Mesendoderm (in vitro differentiated cells): ENCODE results near the gene KCNG3.
A peak's percentile ranks its signal among the peaks of the same experiment; 100 is the strongest.

ENCODE experiments used
- DNase-seq: peaks from one replicate; pipeline ENCODE4 v3.0.0; 2013
- H2AK5ac ChIP-seq: 2 replicates; pipeline ENCODE4 v1.6.1; 2013; ENCODE audit warnings: low read length, inconsistent platforms
- H2BK120ac ChIP-seq: 2 replicates; pipeline ENCODE4 v1.6.1; 2013; ENCODE audit warnings: low read depth, mild to moderate bottlenecking, low read length, moderate library complexity, mixed read lengths
- H2BK15ac ChIP-seq: replicated peaks from 2 replicates; pipeline ENCODE4 v1.6.1; 2013; ENCODE audit warnings: low read depth, mild to moderate bottlenecking, moderate library complexity
- H2BK5ac ChIP-seq: 2 replicates; pipeline ENCODE4 v1.6.1; 2013; ENCODE audit warnings: low read length, inconsistent platforms
- H3K18ac ChIP-seq: 2 replicates; pipeline ENCODE4 v1.6.1; 2013; ENCODE audit warnings: mild to moderate bottlenecking, low read length, mixed read lengths
- H3K23ac ChIP-seq: one replicate; pipeline ENCODE4 v1.6.1; 2013; ENCODE audit warnings: low read length
- H3K27ac ChIP-seq: 2 replicates; pipeline ENCODE4 v1.5.1; 2013; ENCODE audit warnings: low read depth, mild to moderate bottlenecking, inconsistent platforms, low read length, moderate library complexity
- H3K27me3 ChIP-seq: 2 replicates; pipeline ENCODE4 v1.6.1; 2013; ENCODE audit warnings: low read length, control low read depth, mild to moderate bottlenecking, inconsistent platforms; ENCODE audit not compliant: insufficient read depth, poor library complexity
- H3K36me3 ChIP-seq: 2 replicates; pipeline ENCODE4 v1.6.1; 2013; ENCODE audit warnings: low read length, inconsistent platforms; ENCODE audit not compliant: control insufficient read depth, insufficient read depth
- H3K4ac ChIP-seq: one replicate; pipeline ENCODE4 v1.6.1; 2013; ENCODE audit warnings: low read depth, mild to moderate bottlenecking, low read length, moderate library complexity
- H3K4me1 ChIP-seq: 2 replicates; pipeline ENCODE4 v1.6.1; 2013; ENCODE audit warnings: low read depth, low read length, inconsistent platforms; ENCODE audit not compliant: control insufficient read depth
- H3K4me2 ChIP-seq: 2 replicates; pipeline ENCODE4 v1.6.1; 2013; ENCODE audit warnings: low read length
- H3K4me3 ChIP-seq: 2 replicates; pipeline ENCODE4 v1.5.1; 2013; ENCODE audit warnings: mild to moderate bottlenecking, low read length
- H3K56ac ChIP-seq: one replicate; pipeline ENCODE4 v1.6.1; 2013; ENCODE audit warnings: low read length
- H3K79me1 ChIP-seq: 2 replicates; pipeline ENCODE4 v1.6.1; 2013; ENCODE audit warnings: low read length, inconsistent platforms
- H3K79me2 ChIP-seq: 2 replicates; pipeline ENCODE4 v1.6.1; 2013; ENCODE audit warnings: mild to moderate bottlenecking, low read length; ENCODE audit not compliant: control insufficient read depth, insufficient read depth
- H3K9ac ChIP-seq: 2 replicates; pipeline ENCODE4 v1.6.1; 2013; ENCODE audit warnings: low read length, inconsistent platforms
- H4K5ac ChIP-seq: one replicate; pipeline ENCODE4 v1.6.1; 2013; ENCODE audit warnings: low read length
- H4K8ac ChIP-seq: one replicate; pipeline ENCODE4 v1.6.1; 2013; ENCODE audit warnings: low read depth, mild to moderate bottlenecking, control low read depth, low read length, moderate library complexity
- WGBS: extraction: QIAGEN DNeasy Blood & Tissue Kit; methylation state at CpG from one replicate; pipeline ENCODE4 v1.1.7; 2013; ENCODE audit warnings: low lambda C conversion rate, missing lambda C conversion rate; ENCODE audit not compliant: insufficient coverage; ENCODE audit errors: extremely low coverage; 5-methylcytosine and 5-hydroxymethylcytosine counted together

Gene KCNG3

GRCh38 chr2:42494355-42495233 is 812 bp upstream of the KCNG3 start:
- peak overlapping the region; percentile 57 for H3K23ac ChIP-seq
- no peak overlapping the region for H4K8ac ChIP-seq
- H3K27ac ChIP-seq, result no peak overlapping the region
- peak overlapping the region; percentile 70 for H3K4me2 ChIP-seq
- WGBS, result no CpG with 5 or more reads among the region's 65 CpGs
- no peaks in the 10 kb centered on the region for H3K4me1 ChIP-seq
- no peak overlapping the region for H2BK15ac ChIP-seq
- H4K5ac ChIP-seq, result no peak overlapping the region
- no peaks in the 10 kb centered on the region for H3K27me3 ChIP-seq
- H2BK5ac ChIP-seq, result no peak overlapping the region
- H3K79me1 ChIP-seq, result no peaks in the 10 kb centered on the region
- peak overlapping the region; percentile 89 for H3K56ac ChIP-seq
- H3K79me2 ChIP-seq, result peaks cover 23% of the 10 kb centered on the region
- H3K4ac ChIP-seq, result peak overlapping the region; percentile 73
- DNase-seq, result peak; percentile 96
- peak overlapping the region; percentile 28 for H3K4me3 ChIP-seq
- H3K18ac ChIP-seq, result peak overlapping the region; percentile 81
- H2BK120ac ChIP-seq, result no peak overlapping the region
- H3K9ac ChIP-seq, result peak overlapping the region; percentile 67
- H2AK5ac ChIP-seq, result no peak overlapping the region
- H3K36me3 ChIP-seq, result no peaks in the 10 kb centered on the region

- Histone ChIP-seq H2BK5ac (no peak overlapping the region), H3K27ac (no peak overlapping the region), H3K4me2 (peak overlapping the region; percentile 81), H3K27me3 (no peaks in the 10 kb centered on the region), H2BK120ac (no peak overlapping the region), H3K9ac (peak overlapping the region; percentile 67), H3K36me3 (no peaks in the 10 kb centered on the region), H3K4me3 (peak overlapping the region; percentile 41), H2AK5ac (no peak overlapping the region), H4K8ac (no peak overlapping the region), H3K4me1 (no peaks in the 10 kb centered on the region), H3K23ac (peak overlapping the region; percentile 73), H3K79me2 (peaks cover 32% of the 10 kb centered on the region), H3K79me1 (no peaks in the 10 kb centered on the region), H3K56ac (peak overlapping the region; percentile 89), H3K4ac (no peak overlapping the region), H3K18ac (peak overlapping the region; percentile 81), H4K5ac (no peak overlapping the region), H2BK15ac (no peak overlapping the region)
- DNase-seq, result peak; percentile 80
- no CpG with 5 or more reads among the region's 111 CpGs for whole genome bisulfite sequencing
Observed at GRCh38 chr2:42492691-42493467, 903 bp downstream of the KCNG3 start.

GRCh38 chr2:42488297-42488696 is 5.5 kb downstream of the KCNG3 start:
- Histone ChIP-seq H3K9ac (no peak overlapping the region), H3K4me2 (no peak overlapping the region), H3K79me1 (peaks cover 2% of the 10 kb centered on the region), H2BK120ac (no peak overlapping the region), H3K27me3 (no peaks in the 10 kb centered on the region), H3K4me3 (no peak overlapping the region), H2BK5ac (no peak overlapping the region), H2BK15ac (no peak overlapping the region), H3K4me1 (no peaks in the 10 kb centered on the region), H3K23ac (no peak overlapping the region), H4K8ac (no peak overlapping the region), H3K18ac (no peak overlapping the region), H3K4ac (no peak overlapping the region), H3K27ac (no peak overlapping the region), H3K79me2 (peaks cover 43% of the 10 kb centered on the region), H3K36me3 (no peaks in the 10 kb centered on the region), H2AK5ac (no peak overlapping the region), H4K5ac (no peak overlapping the region), H3K56ac (no peak overlapping the region)
- no peak for DNase-seq
- no CpG with 5 or more reads among the region's 5 CpGs for WGBS

GRCh38 chr2:42486145-42486906 is 7.5 kb downstream of the KCNG3 start:
- no peak overlapping the region for H4K8ac ChIP-seq
- H3K4me3 ChIP-seq, result no peak overlapping the region
- H3K4ac ChIP-seq, result no peak overlapping the region
- H3K27me3 ChIP-seq, result no peaks in the 10 kb centered on the region
- no peak overlapping the region for H3K4me2 ChIP-seq
- no peak overlapping the region for H2BK15ac ChIP-seq
- H3K79me2 ChIP-seq, result peaks cover 39% of the 10 kb centered on the region
- H3K79me1 ChIP-seq, result peaks cover 2% of the 10 kb centered on the region
- H3K4me1 ChIP-seq, result no peaks in the 10 kb centered on the region
- H3K23ac ChIP-seq, result no peak overlapping the region
- WGBS, result no CpG with 5 or more reads among the region's 7 CpGs
- no peak overlapping the region for H4K5ac ChIP-seq
- no peak overlapping the region for H2BK120ac ChIP-seq
- H2BK5ac ChIP-seq, result no peak overlapping the region
- no peak for DNase-seq
- no peak overlapping the region for H3K56ac ChIP-seq
- no peaks in the 10 kb centered on the region for H3K36me3 ChIP-seq
- no peak overlapping the region for H3K9ac ChIP-seq
- H3K18ac ChIP-seq, result no peak overlapping the region
- no peak overlapping the region for H3K27ac ChIP-seq
- no peak overlapping the region for H2AK5ac ChIP-seq

GRCh38 chr2:42480402-42480801 is 13.4 kb downstream of the KCNG3 start:
- no peak overlapping the region for H3K4me3 ChIP-seq
- no peak overlapping the region for H2BK120ac ChIP-seq
- no peak overlapping the region for H4K5ac ChIP-seq
- no peaks in the 10 kb centered on the region for H3K79me1 ChIP-seq
- no peaks in the 10 kb centered on the region for H3K27me3 ChIP-seq
- no peak overlapping the region for H4K8ac ChIP-seq
- H3K4me1 ChIP-seq, result no peaks in the 10 kb centered on the region
- no peak overlapping the region for H2BK15ac ChIP-seq
- H2AK5ac ChIP-seq, result no peak overlapping the region
- no peak overlapping the region for H3K23ac ChIP-seq
- no peak overlapping the region for H3K4me2 ChIP-seq
- H3K27ac ChIP-seq, result no peak overlapping the region
- H3K18ac ChIP-seq, result no peak overlapping the region
- WGBS, result no CpG with 5 or more reads among the region's 2 CpGs
- H3K4ac ChIP-seq, result no peak overlapping the region
- H3K79me2 ChIP-seq, result peaks cover 26% of the 10 kb centered on the region
- H2BK5ac ChIP-seq, result no peak overlapping the region
- no peak overlapping the region for H3K9ac ChIP-seq
- no peak overlapping the region for H3K56ac ChIP-seq
- no peaks in the 10 kb centered on the region for H3K36me3 ChIP-seq
- no peak for DNase-seq
